GM19372 (cell line): ENCODE results near the gene FBXO8.
"Not testable (repeated sequence)": the region's sequence is repeated elsewhere in the genome, so short reads cannot be mapped to it uniquely, and the experiment has no call there.

ENCODE experiments used
- ATAC-seq: cut with Tn5 transposase; IDR thresholded peaks from one replicate; pipeline ENCODE4 v1.9.1; 2021; ENCODE audit warnings: mild to moderate bottlenecking, low read depth, moderate library complexity; ENCODE audit not compliant: unreplicated experiment

The FBXO8 gene

GRCh38 chr4:174283507-174284471 lies at the start of gene FBXO8, which contains the start of gene CEP44:
Gene FBXO8 (minus strand): TSS chr4:174283667. CDS start chr4:174263092, 20,575 bp downstream.
Gene CEP44 (plus strand): TSS chr4:174283911. CDS start chr4:174299122, 15,211 bp downstream.
- peak; percentile 49 for ATAC-seq

- no peak for ATAC-seq
Measured at GRCh38 chr4:174332741-174333493, 49.5 kb upstream of the FBXO8 start.

- no peak for ATAC-seq
Measured at GRCh38 chr4:174324725-174325124, 41.3 kb upstream of the FBXO8 start.

- no peak for ATAC-seq
Measured at GRCh38 chr4:174324236-174324635, 40.8 kb upstream of the FBXO8 start.

- no peak for ATAC-seq
Measured at GRCh38 chr4:174320494-174321199, 37.2 kb upstream of the FBXO8 start.

- no peak for ATAC-seq
Measured at GRCh38 chr4:174318829-174319764, 35.6 kb upstream of the FBXO8 start.

GRCh38 chr4:174317531-174317930 lies 34.1 kb upstream of the FBXO8 start:
- ATAC-seq: no peak

GRCh38 chr4:174316954-174317353 lies 33.5 kb upstream of the FBXO8 start:
- no peak for ATAC-seq

- no peak for ATAC-seq
Measured at GRCh38 chr4:174316546-174316945, 33.1 kb upstream of the FBXO8 start.

- no peak for ATAC-seq
Measured at GRCh38 chr4:174314770-174315169, 31.3 kb upstream of the FBXO8 start.

GRCh38 chr4:174314274-174314673 lies 30.8 kb upstream of the FBXO8 start:
- ATAC-seq: no peak

GRCh38 chr4:174312993-174313392 lies 29.5 kb upstream of the FBXO8 start:
- no peak for ATAC-seq

- no peak for ATAC-seq
Measured at GRCh38 chr4:174307694-174308093, 24.2 kb upstream of the FBXO8 start.

- ATAC-seq: no peak
Measured at GRCh38 chr4:174305961-174306360, 22.5 kb upstream of the FBXO8 start.

GRCh38 chr4:174304664-174305063 lies 21.2 kb upstream of the FBXO8 start:
- ATAC-seq: no peak

- no peak for ATAC-seq
Measured at GRCh38 chr4:174303687-174304086, 20.2 kb upstream of the FBXO8 start.

GRCh38 chr4:174295142-174295541 lies 11.7 kb upstream of the FBXO8 start:
- ATAC-seq: not testable (repeated sequence)

- not testable (repeated sequence) for ATAC-seq
Measured at GRCh38 chr4:174294641-174295040, 11.2 kb upstream of the FBXO8 start.

GRCh38 chr4:174292473-174292872 lies 9.0 kb upstream of the FBXO8 start:
- ATAC-seq: no peak

GRCh38 chr4:174286870-174287269 lies 3.4 kb upstream of the FBXO8 start:
- ATAC-seq: no peak
